Lower leg skin (tissue), 3 donors: Measurements from ENCODE around the gene AUTS2.

ENCODE experiments used
- POLR2A ChIP-seq, 2 donors: fragments of 450-650 bp; IDR thresholded peaks; one replicate each; pipeline ENCODE4 v1.6.1; 2016 to 2017; ENCODE audit warnings: antibody characterized with exemption in 2 of 2, mild to moderate bottlenecking in 1 of 2, moderate library complexity in 1 of 2
- TF ChIP-seq, protein P1 (sequence below), 3 donors: fragments of 450-650 bp; IDR thresholded peaks; one replicate each; pipeline ENCODE4 v1.5.1; 2016; ENCODE audit warnings: antibody characterized with exemption in 3 of 3, mild to moderate bottlenecking in 3 of 3, moderate library complexity in 2 of 3

DNA sequence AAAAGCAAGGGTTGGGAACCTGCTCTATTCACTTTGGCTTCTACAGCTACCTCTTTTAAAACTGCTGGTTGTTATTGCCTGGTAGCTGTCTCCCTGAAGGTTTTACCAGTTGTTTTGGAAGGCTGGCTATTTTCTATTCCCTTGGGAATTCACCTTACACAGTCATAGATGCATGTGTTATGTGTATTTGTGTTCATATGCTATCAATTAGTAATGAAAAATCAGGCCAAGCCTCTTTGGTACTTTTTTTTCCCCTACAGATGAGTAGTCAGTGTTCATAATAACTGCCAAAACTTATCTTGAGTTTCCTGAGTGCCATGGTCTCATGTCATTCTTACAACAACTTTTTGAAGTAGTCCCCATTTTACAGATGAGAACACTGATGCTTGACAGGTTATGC lies 795.7 kb downstream of the AUTS2 start:
- TF ChIP-seq, protein P1, sequence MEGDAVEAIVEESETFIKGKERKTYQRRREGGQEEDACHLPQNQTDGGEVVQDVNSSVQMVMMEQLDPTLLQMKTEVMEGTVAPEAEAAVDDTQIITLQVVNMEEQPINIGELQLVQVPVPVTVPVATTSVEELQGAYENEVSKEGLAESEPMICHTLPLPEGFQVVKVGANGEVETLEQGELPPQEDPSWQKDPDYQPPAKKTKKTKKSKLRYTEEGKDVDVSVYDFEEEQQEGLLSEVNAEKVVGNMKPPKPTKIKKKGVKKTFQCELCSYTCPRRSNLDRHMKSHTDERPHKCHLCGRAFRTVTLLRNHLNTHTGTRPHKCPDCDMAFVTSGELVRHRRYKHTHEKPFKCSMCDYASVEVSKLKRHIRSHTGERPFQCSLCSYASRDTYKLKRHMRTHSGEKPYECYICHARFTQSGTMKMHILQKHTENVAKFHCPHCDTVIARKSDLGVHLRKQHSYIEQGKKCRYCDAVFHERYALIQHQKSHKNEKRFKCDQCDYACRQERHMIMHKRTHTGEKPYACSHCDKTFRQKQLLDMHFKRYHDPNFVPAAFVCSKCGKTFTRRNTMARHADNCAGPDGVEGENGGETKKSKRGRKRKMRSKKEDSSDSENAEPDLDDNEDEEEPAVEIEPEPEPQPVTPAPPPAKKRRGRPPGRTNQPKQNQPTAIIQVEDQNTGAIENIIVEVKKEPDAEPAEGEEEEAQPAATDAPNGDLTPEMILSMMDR (IDR thresholded peaks at IDR 0.05): no peak
- TF ChIP-seq POLR2A (IDR thresholded peaks at IDR 0.05): no peak
